Fibroblast of villous mesenchyme (primary cell): ENCODE data around the gene LATS2. TPM values are rescaled to one million over a fixed set of nuclear protein-coding genes. Genes with fewer than 3 reads are reported as not detected.
"Not testable (repeated sequence)": the region's sequence is repeated elsewhere in the genome, so short reads cannot be mapped to it uniquely, and the experiment has no call there.

ENCODE experiments used
- DNase-seq: peaks from one replicate; pipeline ENCODE4 v3.0.0-alpha.2; 2010; ENCODE audit warnings: low read depth
- H3K4me3 ChIP-seq: 2 replicates; pipeline ENCODE4 v1.5.1; 2011; ENCODE audit warnings: low read depth, mild to moderate bottlenecking, low read length
- total RNA-seq: library from RNA; depleted of rRNA; stranded (reverse); fragments of >200 nt; gene quantifications from 2 replicates; pipeline ENCODE4 v1.2.3, GENCODE V29; 2012
- TF ChIP-seq, protein P1 (sequence below): IDR thresholded peaks from 2 replicates; pipeline ENCODE4 v1.5.1; 2012; ENCODE audit warnings: low read depth, mild to moderate bottlenecking, low read length; ENCODE audit not compliant: insufficient read depth

LATS2 gene
- total RNA-seq, 1 donor: 32.0 TPM

GRCh38 chr13:20972731-20973130 is 88.7 kb downstream of the LATS2 start:
- no peak overlapping the region for H3K4me3 ChIP-seq
- TF ChIP-seq, protein P1, sequence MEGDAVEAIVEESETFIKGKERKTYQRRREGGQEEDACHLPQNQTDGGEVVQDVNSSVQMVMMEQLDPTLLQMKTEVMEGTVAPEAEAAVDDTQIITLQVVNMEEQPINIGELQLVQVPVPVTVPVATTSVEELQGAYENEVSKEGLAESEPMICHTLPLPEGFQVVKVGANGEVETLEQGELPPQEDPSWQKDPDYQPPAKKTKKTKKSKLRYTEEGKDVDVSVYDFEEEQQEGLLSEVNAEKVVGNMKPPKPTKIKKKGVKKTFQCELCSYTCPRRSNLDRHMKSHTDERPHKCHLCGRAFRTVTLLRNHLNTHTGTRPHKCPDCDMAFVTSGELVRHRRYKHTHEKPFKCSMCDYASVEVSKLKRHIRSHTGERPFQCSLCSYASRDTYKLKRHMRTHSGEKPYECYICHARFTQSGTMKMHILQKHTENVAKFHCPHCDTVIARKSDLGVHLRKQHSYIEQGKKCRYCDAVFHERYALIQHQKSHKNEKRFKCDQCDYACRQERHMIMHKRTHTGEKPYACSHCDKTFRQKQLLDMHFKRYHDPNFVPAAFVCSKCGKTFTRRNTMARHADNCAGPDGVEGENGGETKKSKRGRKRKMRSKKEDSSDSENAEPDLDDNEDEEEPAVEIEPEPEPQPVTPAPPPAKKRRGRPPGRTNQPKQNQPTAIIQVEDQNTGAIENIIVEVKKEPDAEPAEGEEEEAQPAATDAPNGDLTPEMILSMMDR: no peak
- DNase-seq: no peak

GRCh38 chr13:20969182-20969581 is 92.2 kb downstream of the LATS2 start:
- TF ChIP-seq, protein P1: no peak
- no peak overlapping the region for H3K4me3 ChIP-seq
- no peak for DNase-seq

GRCh38 chr13:20968745-20969144 is 92.6 kb downstream of the LATS2 start:
- TF ChIP-seq, protein P1: no peak
- no peak for DNase-seq
- H3K4me3 ChIP-seq: no peak overlapping the region

- no peak for DNase-seq
- no peak overlapping the region for H3K4me3 ChIP-seq
- TF ChIP-seq, protein P1: no peak
Observed at GRCh38 chr13:20967340-20967739, 94.0 kb downstream of the LATS2 start.

- no peak for DNase-seq
- TF ChIP-seq, protein P1: no peak
Observed at GRCh38 chr13:20964904-20965303, 96.5 kb downstream of the LATS2 start.

GRCh38 chr13:20961663-20962062 is 99.7 kb downstream of the LATS2 start:
- not testable (repeated sequence) for H3K4me3 ChIP-seq, DNase-seq

More at GRCh38 chr13:20964904-20965303, 96.5 kb downstream of the LATS2 start:
- H3K4me3 ChIP-seq: no peak overlapping the region

GRCh38 chr13:20960663-20961309 is 100.6 kb downstream of the LATS2 start:
- no peak for DNase-seq
- H3K4me3 ChIP-seq: no peak overlapping the region
- TF ChIP-seq, protein P1: no peak

GRCh38 chr13:20957049-20957620 is 104.3 kb downstream of the LATS2 start:
- peak; percentile 53 for DNase-seq

More at GRCh38 chr13:20957049-20957620, 104.3 kb downstream of the LATS2 start:
- not testable (repeated sequence) for H3K4me3 ChIP-seq
